NCI-H1105 treated with DMSO at 0.1 percent for 48 hours (cell line): Measurements from ENCODE around the gene DNAJC5.
A peak's percentile ranks its signal among the peaks of the same experiment; 100 is the strongest.
"Not testable (repeated sequence)": the region's sequence is repeated elsewhere in the genome, so short reads cannot be mapped to it uniquely, and the experiment has no call there.

Experiments used
- DNase-seq: peaks from one replicate; lab custom pipeline; 2025; lab: John Stamatoyannopoulos, UW

Gene DNAJC5

DNA sequence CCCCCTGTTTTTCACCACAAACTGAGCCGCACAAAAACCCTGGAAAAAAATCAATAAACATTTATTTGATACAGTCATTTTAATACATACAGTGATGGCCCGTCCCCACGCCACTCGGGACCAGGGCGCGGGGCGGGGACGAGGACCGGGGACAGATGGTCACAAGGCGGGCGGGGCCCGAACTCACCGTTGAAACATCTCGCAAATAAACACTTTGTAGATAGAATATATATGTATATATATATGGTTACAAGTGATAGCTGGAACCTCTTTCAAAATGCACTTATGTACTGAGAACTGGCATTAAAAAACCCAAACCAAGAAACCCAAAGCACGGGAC is 61.7 kb downstream of the DNAJC5 start:
- no peak for DNase-seq

DNA sequence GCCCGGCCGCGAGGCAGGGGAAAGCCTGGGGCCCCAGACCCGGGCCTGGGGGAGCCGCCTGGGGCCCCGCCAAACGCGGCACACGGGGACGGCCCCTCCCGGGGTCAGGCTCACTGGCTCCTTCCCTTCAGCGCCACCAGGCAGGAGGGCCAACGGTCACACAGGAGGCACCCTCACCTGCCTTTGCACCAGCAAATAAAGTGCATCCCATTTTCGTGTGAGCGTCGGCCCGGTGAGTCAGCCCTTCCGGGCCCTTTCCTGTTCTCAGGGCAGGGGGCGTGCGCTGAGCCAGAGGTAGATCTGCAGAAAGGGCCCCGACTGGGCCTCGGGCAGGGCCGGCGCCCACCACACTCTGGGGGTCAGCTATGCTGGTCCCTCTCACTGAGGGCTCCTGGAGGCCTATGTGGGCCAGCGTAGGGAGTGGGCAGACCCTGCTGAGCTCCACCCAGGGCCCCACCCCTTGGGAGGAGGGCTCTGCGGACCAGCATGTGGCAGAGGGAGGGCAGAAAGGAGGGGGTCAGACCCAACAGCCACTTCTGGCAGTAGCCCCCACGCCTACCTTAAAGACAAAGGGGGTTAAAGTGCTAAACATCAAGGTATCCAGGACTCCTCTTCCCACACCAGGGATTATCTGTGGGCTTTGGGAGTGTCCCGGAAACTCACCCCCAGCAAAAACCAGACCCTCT is 62.2 kb downstream of the DNAJC5 start:
- DNase-seq: peak; percentile 85

DNA sequence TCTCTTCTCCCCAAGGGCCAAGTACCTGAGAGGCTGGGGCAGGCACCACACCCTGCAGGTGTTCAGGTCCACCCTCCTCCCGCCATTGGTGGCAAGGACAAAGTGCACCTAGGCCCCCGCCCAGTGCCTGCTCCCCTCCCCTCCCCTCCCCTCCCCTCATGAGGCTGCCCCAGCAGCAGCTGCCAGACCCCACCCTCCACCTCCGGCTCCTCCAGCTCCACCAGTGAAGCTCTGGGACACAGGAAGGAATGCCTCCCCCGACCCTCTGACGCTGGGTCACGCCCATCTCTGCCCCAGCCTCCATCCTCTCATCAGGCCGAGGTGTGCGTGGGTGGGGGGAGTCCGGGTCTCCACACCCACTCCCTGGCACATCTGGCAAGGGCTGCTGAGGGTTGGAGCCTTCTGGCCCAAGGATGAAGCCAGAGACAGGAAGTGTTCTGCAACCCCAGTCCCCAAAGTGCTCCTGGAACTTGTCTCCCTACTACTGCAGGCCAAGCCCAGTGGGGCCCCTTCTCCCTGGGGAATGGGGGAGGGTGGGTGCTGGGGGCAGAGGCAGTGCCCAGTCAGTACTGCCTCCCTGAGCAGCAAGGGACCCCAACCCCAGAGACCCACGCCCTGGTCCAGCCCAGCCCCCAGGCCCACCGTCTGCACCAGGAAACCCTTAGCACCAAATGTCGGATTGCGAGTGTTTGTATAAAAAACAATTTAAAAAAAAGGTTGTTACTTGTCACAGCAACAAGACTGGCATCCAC is 62.9 kb downstream of the DNAJC5 start:
- peak; percentile 85 for DNase-seq

- DNase-seq: no peak
Measured at GRCh38 chr20:63958471-63958870, 63.5 kb downstream of the DNAJC5 start.

- no peak for DNase-seq
Measured at GRCh38 chr20:63958964-63959698, 64.2 kb downstream of the DNAJC5 start.

DNA sequence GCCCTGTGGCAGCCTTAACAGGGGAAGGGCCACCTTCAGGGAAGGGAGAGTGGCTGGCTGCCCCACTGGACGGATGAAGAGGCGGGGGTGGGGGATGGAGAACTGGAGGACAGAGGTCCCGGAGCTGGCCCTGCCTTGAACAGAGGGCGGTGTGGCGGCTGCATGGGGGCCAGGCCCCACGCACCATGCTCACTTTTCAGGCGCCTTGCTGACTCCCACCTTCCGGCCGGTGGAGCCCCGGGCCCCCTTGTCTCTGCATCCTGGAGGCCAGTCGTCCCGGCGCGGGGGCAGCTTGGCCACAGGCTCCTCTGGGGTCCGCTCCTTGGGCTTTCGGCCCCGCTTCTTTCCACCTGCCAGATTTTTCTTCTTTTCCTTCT is 64.8 kb downstream of the DNAJC5 start:
- DNase-seq: no peak

GRCh38 chr20:63960654-63961621 is 66.0 kb downstream of the DNAJC5 start:
- DNase-seq: not testable (repeated sequence)

- DNase-seq: no peak
Measured at GRCh38 chr20:63961664-63962425, 66.9 kb downstream of the DNAJC5 start.

DNA sequence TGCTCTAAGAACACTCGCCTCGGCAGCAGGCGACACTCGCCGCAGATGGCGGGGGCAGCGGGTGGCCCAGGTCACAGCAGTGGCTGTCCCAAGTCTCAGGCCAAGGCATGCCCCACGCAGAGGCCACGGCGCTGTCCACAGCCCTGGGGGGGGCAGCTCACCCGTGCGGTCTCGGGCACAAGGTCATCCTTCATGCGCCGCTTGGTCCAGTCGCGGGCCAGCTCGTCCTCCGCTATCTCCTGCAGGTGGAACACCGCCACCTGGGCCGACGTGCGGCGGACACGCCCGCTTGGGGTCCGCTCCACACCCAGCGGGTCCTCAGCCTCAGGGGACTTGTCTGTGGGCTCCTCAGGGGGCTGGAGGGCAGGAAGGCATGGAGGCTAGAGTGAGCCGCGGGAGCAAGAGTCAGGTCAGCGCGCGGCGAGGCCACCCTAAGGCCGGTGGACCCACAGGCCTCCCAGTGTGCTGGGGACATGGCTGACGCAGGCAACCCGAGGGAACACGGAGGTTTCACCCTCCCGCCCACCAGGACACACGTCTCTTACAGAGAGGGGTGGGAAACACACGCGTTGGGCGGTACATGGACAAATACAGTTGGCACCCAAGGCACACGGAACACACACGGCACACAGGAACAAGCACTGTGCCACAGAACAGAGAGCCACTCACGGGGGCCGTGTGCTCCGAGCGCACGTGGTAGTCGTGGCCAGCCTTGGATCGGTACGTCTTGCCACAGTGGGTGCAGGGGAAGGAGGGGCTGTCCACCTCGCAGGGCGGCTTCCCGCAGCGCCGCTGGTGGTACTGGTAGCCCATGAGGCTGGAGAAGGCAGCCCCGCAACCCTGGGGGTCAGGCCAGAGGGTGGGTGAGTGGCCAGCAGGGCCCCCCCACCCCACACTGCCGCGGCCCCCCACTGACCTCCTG is 67.8 kb downstream of the DNAJC5 start:
- DNase-seq: no peak

- DNase-seq: no peak
Measured at GRCh38 chr20:63963348-63963741, 68.4 kb downstream of the DNAJC5 start.

DNA sequence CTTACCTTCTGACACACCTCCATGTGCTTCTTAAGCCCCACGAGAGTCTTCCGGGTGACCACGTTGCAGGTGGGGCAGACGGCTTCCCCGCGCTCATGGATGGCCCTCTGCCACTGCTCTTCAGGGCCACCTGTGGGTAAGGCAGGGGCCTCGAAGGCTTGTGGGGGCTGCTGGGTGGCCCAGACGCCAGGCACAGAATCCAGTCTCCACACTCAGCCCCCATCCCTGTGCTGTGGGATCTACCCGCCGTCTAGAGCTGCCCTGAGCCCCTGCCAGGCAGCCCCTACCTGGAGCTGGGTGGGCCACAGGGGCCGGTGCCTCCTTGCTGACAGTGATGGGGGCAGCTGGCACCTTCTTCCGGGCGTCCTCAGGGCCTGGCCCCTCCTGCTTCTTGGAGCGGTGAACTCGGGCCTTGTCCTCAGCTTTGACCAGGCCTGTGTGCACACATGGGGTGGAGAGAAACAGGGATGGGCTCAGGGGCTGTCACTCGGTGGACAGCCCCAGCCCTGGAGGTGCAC is 68.9 kb downstream of the DNAJC5 start:
- DNase-seq: no peak

- no peak for DNase-seq
Measured at GRCh38 chr20:63964412-63964811, 69.5 kb downstream of the DNAJC5 start.

- DNase-seq: no peak
Measured at GRCh38 chr20:63966172-63966943, 71.4 kb downstream of the DNAJC5 start.

- DNase-seq: no peak
Measured at GRCh38 chr20:63966944-63967322, 72.0 kb downstream of the DNAJC5 start.

GRCh38 chr20:63967330-63968135 is 72.6 kb downstream of the DNAJC5 start:
- DNase-seq: no peak

DNA sequence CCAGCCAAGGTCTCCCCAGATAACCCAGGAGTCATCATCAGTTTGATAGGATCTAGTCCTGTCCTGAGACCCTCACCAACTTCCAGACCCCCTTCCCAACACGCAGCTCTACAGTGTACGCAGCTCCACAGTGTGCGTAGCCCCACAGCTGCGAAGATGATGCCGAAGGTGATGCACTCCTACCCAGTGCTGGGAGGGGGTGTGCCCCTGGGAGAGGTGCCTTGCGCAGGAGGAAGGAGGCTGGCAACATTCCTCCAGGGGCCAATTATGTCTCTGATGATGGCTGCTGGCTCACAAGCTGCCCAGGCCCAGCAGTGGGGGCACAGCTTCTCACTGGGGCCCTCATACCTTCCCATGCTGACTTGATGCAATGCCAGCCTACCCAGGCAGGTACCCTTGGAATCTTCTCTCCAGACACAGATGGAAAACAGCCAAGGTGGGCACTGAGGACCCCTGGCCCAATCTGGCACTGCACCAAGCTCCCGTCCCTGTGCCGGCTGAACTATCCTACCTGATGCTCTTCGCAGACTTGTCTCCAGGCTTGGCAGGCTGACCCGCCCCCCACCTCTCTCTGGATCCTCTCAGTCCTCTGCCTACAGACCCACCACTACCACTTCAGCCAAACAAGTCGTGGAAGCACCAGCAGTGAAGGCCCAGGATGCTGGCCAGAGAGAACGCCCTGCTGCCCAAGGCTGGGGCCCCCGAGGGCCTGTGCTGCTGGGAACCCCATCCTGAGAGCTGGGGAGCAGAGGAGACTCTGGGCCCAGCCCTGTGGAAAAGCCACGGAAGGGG is 73.4 kb downstream of the DNAJC5 start:
- DNase-seq: no peak
